GM18868 (cell line): ENCODE measurements around the gene LTB4R.
"Not testable (repeated sequence)": the region's sequence is repeated elsewhere in the genome, so short reads cannot be mapped to it uniquely, and the experiment has no call there.

Experiments
- ATAC-seq: cut with Tn5 transposase; IDR thresholded peaks from one replicate; pipeline ENCODE4 v1.9.1; 2021; ENCODE audit warnings: mild to moderate bottlenecking, moderate library complexity; ENCODE audit not compliant: unreplicated experiment

LTB4R gene

GRCh38 chr14:24317141-24317928 lies 6.0 kb downstream of the LTB4R start:
- no peak for ATAC-seq

- ATAC-seq = no peak
Observed at GRCh38 chr14:24321212-24321975, 10.1 kb downstream of the LTB4R start.

- ATAC-seq = no peak
Observed at GRCh38 chr14:24322672-24323071, 11.4 kb downstream of the LTB4R start.

- ATAC-seq = no peak
Observed at GRCh38 chr14:24323341-24323740, 12.0 kb downstream of the LTB4R start.

GRCh38 chr14:24324024-24324423 lies 12.7 kb downstream of the LTB4R start:
- ATAC-seq = no peak

GRCh38 chr14:24325041-24325530 lies 13.8 kb downstream of the LTB4R start:
- ATAC-seq = no peak

- ATAC-seq = no peak
Observed at GRCh38 chr14:24325963-24326362, 14.7 kb downstream of the LTB4R start.

- ATAC-seq = no peak
Observed at GRCh38 chr14:24327303-24327702, 16.0 kb downstream of the LTB4R start.

GRCh38 chr14:24327914-24328313 lies 16.6 kb downstream of the LTB4R start:
- ATAC-seq = not testable (repeated sequence)

- no peak for ATAC-seq
Observed at GRCh38 chr14:24329073-24329663, 17.9 kb downstream of the LTB4R start.

- no peak for ATAC-seq
Observed at GRCh38 chr14:24329736-24330135, 18.4 kb downstream of the LTB4R start.

- no peak for ATAC-seq
Observed at GRCh38 chr14:24330973-24331674, 19.8 kb downstream of the LTB4R start.

- no peak for ATAC-seq
Observed at GRCh38 chr14:24331731-24332267, 20.5 kb downstream of the LTB4R start.

- ATAC-seq = peak; percentile 89
Observed at GRCh38 chr14:24332268-24332993, 21.1 kb downstream of the LTB4R start.

- no peak for ATAC-seq
Observed at GRCh38 chr14:24334431-24335291, 23.4 kb downstream of the LTB4R start, which contains the start of gene ADCY4. Gene ADCY4, minus strand, starts transcription at chr14:24335071. Its CDS starts 419 bp downstream, at chr14:24334652.

- ATAC-seq = no peak
Observed at GRCh38 chr14:24335461-24336171, 24.3 kb downstream of the LTB4R start.

GRCh38 chr14:24337144-24337823 lies 26.0 kb downstream of the LTB4R start:
- no peak for ATAC-seq

GRCh38 chr14:24337824-24338175 lies 26.5 kb downstream of the LTB4R start:
- no peak for ATAC-seq
